HCT116 (cell line): Measurements from ENCODE around the gene MON2. TPM values are rescaled to one million over a fixed set of nuclear protein-coding genes. Genes with fewer than 3 reads are reported as not detected.

Experiments
- ATAC-seq: fragments of 200-7000 bp; cut with Tn5 transposase; 2 replicates; pipeline ENCODE4 v1.9.1; 2020; ENCODE audit warnings: mild to moderate bottlenecking, moderate library complexity
- BruUV-seq: library from RNA; stranded (reverse); fragments of 400-500 nt; replicated peaks from 2 replicates; lab custom pipeline; 2021; lab: Mats Ljungman, UMichigan
- CTCF ChIA-PET: fragments of 300-600 bp; sonication (Branson Sonifier 250); formaldehyde crosslinking; loops from one replicate; lab custom pipeline; 2021; ENCODE audit warnings: antibody characterized with exemption; lab: Charles Lee
- POLR2A ChIA-PET: fragments of 300-600, 350-600 bp; sonication (Branson Sonifier 250); formaldehyde crosslinking; loops from one replicate; lab custom pipeline; 2021; ENCODE audit warnings: antibody characterized with exemption; lab: Charles Lee
- RAD21 ChIA-PET, 2 experiments: fragments of 300-600 bp; sonication (Branson Sonifier 250); formaldehyde crosslinking; loops; one replicate each; lab custom pipeline; 2023; ENCODE audit warnings: low total read pairs in 2 of 2; ENCODE audit not compliant: uncharacterized antibody in 2 of 2, unreplicated experiment in 2 of 2, low non-redundant PET in 1 of 2; lab: Charles Lee
- DNase-seq: peaks from one replicate; pipeline ENCODE4 v3.0.0-alpha.2; 2010; ENCODE audit warnings: low read depth, low spot score
- H2AFZ ChIP-seq: fragments of 200-600 bp; shearing (Covaris generic), sonication (generic); 2 replicates; pipeline ENCODE4 v1.6.1; 2017; ENCODE audit warnings: low read depth, mixed run types, mixed read lengths, antibody characterized with exemption, low read length; ENCODE audit not compliant: poor library complexity, severe bottlenecking
- H3K27ac ChIP-seq: 2 replicates; pipeline ENCODE4 v1.5.1; 2012; ENCODE audit warnings: low read depth, low read length
- H3K27me3 ChIP-seq: fragments of 200-600 bp; sonication (generic); 2 replicates; pipeline ENCODE4 v1.6.1; 2016; ENCODE audit warnings: mixed run types, low read length, mixed read lengths; ENCODE audit not compliant: insufficient read depth
- H3K36me3 ChIP-seq, 2 experiments: fragments of 200-500 bp in 1 of 2; fragments of 200-600 bp in 1 of 2; sonication (Bioruptor generic) in 1 of 2; sonication (generic) in 1 of 2; 2 replicates each; pipeline versions ENCODE4 v1.5.1 to v1.6.1; 2014 to 2016; ENCODE audit warnings: low read length in 2 of 2, inconsistent platforms in 1 of 2, mixed read lengths in 1 of 2, mixed run types in 1 of 2; ENCODE audit not compliant: insufficient read depth in 2 of 2, control insufficient read depth in 1 of 2
- H3K4me1 ChIP-seq, 2 experiments: fragments of 200-600 bp in 1 of 2; sonication (generic) in 1 of 2; 2 replicates each; pipeline versions ENCODE4 v1.5.1 to v1.6.1; 2012 to 2017; ENCODE audit warnings: low read length in 2 of 2, inconsistent platforms in 1 of 2, mild to moderate bottlenecking in 1 of 2, mixed read lengths in 1 of 2, mixed run types in 1 of 2, moderate library complexity in 1 of 2; ENCODE audit not compliant: insufficient read depth in 2 of 2, control insufficient read depth in 1 of 2
- H3K4me2 ChIP-seq: fragments of 200-600 bp; sonication (generic); 2 replicates; pipeline ENCODE4 v1.6.1; 2017; ENCODE audit warnings: mixed run types, low read length, mixed read lengths
- H3K4me3 ChIP-seq, 2 experiments: fragments of 200-600 bp in 1 of 2; sonication (generic) in 1 of 2; replicated peaks in 1 of 2; 2 replicates each; pipeline ENCODE4 v1.5.1; 2011 to 2016; ENCODE audit warnings: low read length in 2 of 2, control low read depth in 1 of 2, low read depth in 1 of 2, mild to moderate bottlenecking in 1 of 2, mixed read lengths in 1 of 2, mixed run types in 1 of 2
- H3K79me2 ChIP-seq: fragments of 200-600 bp; sonication (generic); 2 replicates; pipeline ENCODE4 v1.6.1; 2017; ENCODE audit warnings: mild to moderate bottlenecking, mixed run types, low read length, moderate library complexity, mixed read lengths; ENCODE audit not compliant: insufficient read depth
- H3K9ac ChIP-seq: fragments of 200-600 bp; sonication (generic); 2 replicates; pipeline ENCODE4 v1.6.1; 2016; ENCODE audit warnings: low read length, mixed read lengths
- H3K9me2 ChIP-seq: fragments of 200-600 bp; sonication (generic), shearing (Covaris generic); 2 replicates; pipeline ENCODE4 v1.6.1; 2017; ENCODE audit warnings: mixed run types, mild to moderate bottlenecking, moderate library complexity; ENCODE audit not compliant: insufficient read depth
- H3K9me3 ChIP-seq, 2 experiments: fragments of 200-500 bp in 1 of 2; fragments of 200-600 bp in 1 of 2; sonication (Bioruptor generic) in 1 of 2; sonication (generic) in 1 of 2; 2 replicates each; pipeline ENCODE4 v1.6.1; 2014 to 2017; ENCODE audit warnings: low read length in 2 of 2, mixed read lengths in 2 of 2, inconsistent platforms in 1 of 2, low read depth in 1 of 2, mild to moderate bottlenecking in 1 of 2, mixed run types in 1 of 2, moderate library complexity in 1 of 2; ENCODE audit not compliant: control insufficient read depth in 1 of 2, insufficient read depth in 1 of 2
- H4K20me1 ChIP-seq: fragments of 200-600 bp; sonication (generic), shearing (Covaris generic); 2 replicates; pipeline ENCODE4 v1.6.1; 2017; ENCODE audit warnings: mixed run types, mild to moderate bottlenecking, moderate library complexity; ENCODE audit not compliant: insufficient read depth
- EZH2phosphoT487 ChIP-seq: fragments of 200-600 bp; IDR thresholded peaks from 2 replicates; pipeline ENCODE4 v1.6.1; 2018; ENCODE audit warnings: antibody characterized with exemption, borderline replicate concordance
- FOSL1 ChIP-seq: IDR thresholded peaks from 2 replicates; pipeline ENCODE4 v1.6.1; 2012; ENCODE audit warnings: low read depth
- JUND ChIP-seq: IDR thresholded peaks from 2 replicates; pipeline ENCODE4 v1.6.1; 2012
- RAD21 ChIP-seq: IDR thresholded peaks from 2 replicates; pipeline ENCODE4 v1.6.1; 2012; ENCODE audit warnings: low read depth, mild to moderate bottlenecking
- SP1 ChIP-seq: IDR thresholded peaks from 2 replicates; pipeline ENCODE4 v1.6.1; 2012; ENCODE audit warnings: low read depth
- SRF ChIP-seq: IDR thresholded peaks from 2 replicates; pipeline ENCODE4 v1.6.1; 2012; ENCODE audit warnings: low read depth
- TCF7L2 ChIP-seq: IDR thresholded peaks from 2 replicates; pipeline ENCODE4 v1.7.0; 2011; ENCODE audit warnings: borderline replicate concordance, inconsistent platforms; ENCODE audit not compliant: insufficient read depth, insufficient read length; ENCODE audit errors: extremely low read depth
- ZFX ChIP-seq: fragments of 450-650 bp; IDR thresholded peaks from 2 replicates; pipeline ENCODE4 v1.6.1; 2017
- intact Hi-C: fragments of 100-400 bp; cut with micrococcal nuclease; formaldehyde crosslinking; loops from 2 replicates; pipeline ENCODE4 v1.10.0; 2022
- total RNA-seq: library from RNA; stranded (reverse); gene quantifications from one replicate; pipeline ENCODE4 v1.2.1, GENCODE V29; 2021; ENCODE audit not compliant: unreplicated experiment
- TF ChIP-seq, protein P1 (sequence below): IDR thresholded peaks from 2 replicates; pipeline ENCODE4 v1.6.1; 2011; ENCODE audit warnings: mild to moderate bottlenecking, low read length, moderate library complexity; ENCODE audit not compliant: insufficient replicate concordance; ENCODE audit errors: extremely low read depth
- TF ChIP-seq, protein P2 (sequence below), 3 experiments: fragments of 200-600 bp in 1 of 3; sonication (generic) in 1 of 3; IDR thresholded peaks in 2 of 3; conservative IDR thresholded peaks in 1 of 3; 2 replicates each; pipeline ENCODE4 v1.5.1; 2012 to 2017; ENCODE audit warnings: low read depth in 2 of 3, low read length in 2 of 3, antibody characterized with exemption in 1 of 3, borderline replicate concordance in 1 of 3, control low read depth in 1 of 3, mild to moderate bottlenecking in 1 of 3, mixed read lengths in 1 of 3, mixed run types in 1 of 3, moderate library complexity in 1 of 3; ENCODE audit not compliant: insufficient read depth in 1 of 3
- TF ChIP-seq, protein P3 (sequence below): IDR thresholded peaks from 2 replicates; pipeline ENCODE4 v1.6.1; 2012
- TF ChIP-seq, protein P4 (sequence below): IDR thresholded peaks from 2 replicates; pipeline ENCODE4 v1.6.1; 2012

MON2 gene
- total RNA-seq, 1 experiment from 2014 or later, result 30.7 TPM

DNA sequence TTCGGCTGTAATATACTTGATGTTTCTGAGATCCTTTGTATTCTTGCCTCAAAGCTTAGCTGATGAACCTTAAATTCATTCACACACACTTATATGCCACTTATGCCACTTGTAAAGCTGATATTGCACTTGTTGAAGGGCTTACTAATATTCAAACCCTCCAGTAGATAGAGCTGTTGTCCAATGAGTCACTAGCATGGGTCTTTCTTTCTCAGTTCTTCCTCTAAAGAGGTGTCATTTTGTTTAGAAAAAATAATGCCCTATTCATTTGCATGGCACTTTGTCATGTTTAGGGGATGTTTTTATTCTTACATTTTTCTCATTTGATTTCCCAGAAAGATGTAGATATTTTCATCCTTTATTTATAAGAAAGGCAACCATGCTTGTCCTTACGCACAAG, 56.4 kb downstream of the MON2 start:
- ATAC-seq, result no peak
- ChIA-PET RAD21 (no interaction called here), CTCF (interaction anchor here (0.8 to 1.0 kb wide), 2 partner anchors 271 to 546 kb away, joined by 3 read pairs; no protein-coding TSS in a partner anchor), POLR2A (no interaction called here)
- intact Hi-C loops, result no loop called here
- H3K4me3 ChIP-seq, result no peak overlapping the region
- no peak overlapping the region for H3K9ac ChIP-seq
- no peak overlapping the region for H2AFZ ChIP-seq
- no TSS peak for BruUV-seq
- DNase-seq, result no peak
- H3K9me3 ChIP-seq, result no peaks in the 10 kb centered on the region
- TF ChIP-seq SRF (no peak), SP1 (no peak), EZH2phosphoT487 (no peak), ZFX (no peak), JUND (no peak), RAD21 (peak; percentile 37; the same call in 1 of the 2 replicates), TCF7L2 (no peak), FOSL1 (no peak)
- TF ChIP-seq, protein P1, sequence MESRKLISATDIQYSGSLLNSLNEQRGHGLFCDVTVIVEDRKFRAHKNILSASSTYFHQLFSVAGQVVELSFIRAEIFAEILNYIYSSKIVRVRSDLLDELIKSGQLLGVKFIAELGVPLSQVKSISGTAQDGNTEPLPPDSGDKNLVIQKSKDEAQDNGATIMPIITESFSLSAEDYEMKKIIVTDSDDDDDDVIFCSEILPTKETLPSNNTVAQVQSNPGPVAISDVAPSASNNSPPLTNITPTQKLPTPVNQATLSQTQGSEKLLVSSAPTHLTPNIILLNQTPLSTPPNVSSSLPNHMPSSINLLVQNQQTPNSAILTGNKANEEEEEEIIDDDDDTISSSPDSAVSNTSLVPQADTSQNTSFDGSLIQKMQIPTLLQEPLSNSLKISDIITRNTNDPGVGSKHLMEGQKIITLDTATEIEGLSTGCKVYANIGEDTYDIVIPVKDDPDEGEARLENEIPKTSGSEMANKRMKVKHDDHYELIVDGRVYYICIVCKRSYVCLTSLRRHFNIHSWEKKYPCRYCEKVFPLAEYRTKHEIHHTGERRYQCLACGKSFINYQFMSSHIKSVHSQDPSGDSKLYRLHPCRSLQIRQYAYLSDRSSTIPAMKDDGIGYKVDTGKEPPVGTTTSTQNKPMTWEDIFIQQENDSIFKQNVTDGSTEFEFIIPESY, result no peak
- TF ChIP-seq, protein P2, sequence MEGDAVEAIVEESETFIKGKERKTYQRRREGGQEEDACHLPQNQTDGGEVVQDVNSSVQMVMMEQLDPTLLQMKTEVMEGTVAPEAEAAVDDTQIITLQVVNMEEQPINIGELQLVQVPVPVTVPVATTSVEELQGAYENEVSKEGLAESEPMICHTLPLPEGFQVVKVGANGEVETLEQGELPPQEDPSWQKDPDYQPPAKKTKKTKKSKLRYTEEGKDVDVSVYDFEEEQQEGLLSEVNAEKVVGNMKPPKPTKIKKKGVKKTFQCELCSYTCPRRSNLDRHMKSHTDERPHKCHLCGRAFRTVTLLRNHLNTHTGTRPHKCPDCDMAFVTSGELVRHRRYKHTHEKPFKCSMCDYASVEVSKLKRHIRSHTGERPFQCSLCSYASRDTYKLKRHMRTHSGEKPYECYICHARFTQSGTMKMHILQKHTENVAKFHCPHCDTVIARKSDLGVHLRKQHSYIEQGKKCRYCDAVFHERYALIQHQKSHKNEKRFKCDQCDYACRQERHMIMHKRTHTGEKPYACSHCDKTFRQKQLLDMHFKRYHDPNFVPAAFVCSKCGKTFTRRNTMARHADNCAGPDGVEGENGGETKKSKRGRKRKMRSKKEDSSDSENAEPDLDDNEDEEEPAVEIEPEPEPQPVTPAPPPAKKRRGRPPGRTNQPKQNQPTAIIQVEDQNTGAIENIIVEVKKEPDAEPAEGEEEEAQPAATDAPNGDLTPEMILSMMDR (IDR thresholded peaks at IDR 0.05 in 2 of 3, conservative IDR thresholded peaks at IDR 0.05 in 1 of 3; ENCODE audit: borderline replicate concordance in 1 of 3, insufficient read depth in 1 of 3, low read depth in 2 of 3, low read length in 2 of 3), result 0 out of 6 replicates have a peak, but pooled peaks of 2 of the 3 experiments have one; percentile 8 to 12
- TF ChIP-seq, protein P3, sequence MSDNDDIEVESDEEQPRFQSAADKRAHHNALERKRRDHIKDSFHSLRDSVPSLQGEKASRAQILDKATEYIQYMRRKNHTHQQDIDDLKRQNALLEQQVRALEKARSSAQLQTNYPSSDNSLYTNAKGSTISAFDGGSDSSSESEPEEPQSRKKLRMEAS, result no peak
- TF ChIP-seq, protein P4, sequence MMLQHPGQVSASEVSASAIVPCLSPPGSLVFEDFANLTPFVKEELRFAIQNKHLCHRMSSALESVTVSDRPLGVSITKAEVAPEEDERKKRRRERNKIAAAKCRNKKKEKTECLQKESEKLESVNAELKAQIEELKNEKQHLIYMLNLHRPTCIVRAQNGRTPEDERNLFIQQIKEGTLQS, result no peak
- no peaks in the 10 kb centered on the region for H3K79me2 ChIP-seq
- no peaks in the 10 kb centered on the region for H3K4me1 ChIP-seq
- H3K27ac ChIP-seq, result no peak overlapping the region
- H3K27me3 ChIP-seq, result no peaks in the 10 kb centered on the region
- no peaks in the 10 kb centered on the region for H3K9me2 ChIP-seq
- H3K4me2 ChIP-seq, result no peak overlapping the region
- no peaks in the 10 kb centered on the region for H3K36me3 ChIP-seq
- H4K20me1 ChIP-seq, result no peaks in the 10 kb centered on the region
